ENCODE measurements around the gene XRCC3.
"Not testable (repeated sequence)": the region's sequence is repeated elsewhere in the genome, so short reads cannot be mapped to it uniquely, and the experiment has no call there.

Gene XRCC3

GRCh38 chr14:103693515-103693914, 21.7 kb downstream of the XRCC3 start:
- DNase-seq (ENCODE audit: low read depth) = no peak

- no peak for DNase-seq (ENCODE audit: low read depth)
These were observed 22.4 kb downstream of the XRCC3 start for GRCh38 chr14:103692871-103693270.

GRCh38 chr14:103692159-103692558, 23.1 kb downstream of the XRCC3 start:
- no peak for DNase-seq (ENCODE audit: low read depth)

- not testable (repeated sequence) for DNase-seq (ENCODE audit: low read depth)
These were observed 23.6 kb downstream of the XRCC3 start for GRCh38 chr14:103691655-103692054.

GRCh38 chr14:103690332-103690731, 24.9 kb downstream of the XRCC3 start:
- DNase-seq (ENCODE audit: low read depth) = no peak

- DNase-seq (ENCODE audit: low read depth) = no peak
These were observed 26.0 kb downstream of the XRCC3 start for GRCh38 chr14:103688906-103689902.

GRCh38 chr14:103688441-103688840, 26.8 kb downstream of the XRCC3 start:
- DNase-seq (ENCODE audit: low read depth) = no peak

GRCh38 chr14:103687712-103688111, 27.5 kb downstream of the XRCC3 start:
- no peak for DNase-seq (ENCODE audit: low read depth)

- DNase-seq (ENCODE audit: low read depth) = no peak
These were observed 28.3 kb downstream of the XRCC3 start for GRCh38 chr14:103686831-103687485.

- DNase-seq (ENCODE audit: low read depth) = no peak
These were observed 29.7 kb downstream of the XRCC3 start for GRCh38 chr14:103685276-103686211.

GRCh38 chr14:103684871-103685270, 30.4 kb downstream of the XRCC3 start:
- no peak for DNase-seq (ENCODE audit: low read depth)

- DNase-seq (ENCODE audit: low read depth) = no peak
These were observed 30.8 kb downstream of the XRCC3 start for GRCh38 chr14:103684471-103684870.

GRCh38 chr14:103683139-103683538, 32.1 kb downstream of the XRCC3 start:
- DNase-seq (ENCODE audit: low read depth) = no peak

GRCh38 chr14:103680491-103681231, 34.6 kb downstream of the XRCC3 start:
- no peak for DNase-seq (ENCODE audit: low read depth)

GRCh38 chr14:103679351-103679750, 35.9 kb downstream of the XRCC3 start:
- peak; percentile 34 for DNase-seq (ENCODE audit: low read depth)

- no peak for DNase-seq (ENCODE audit: low read depth)
These were observed 38.2 kb downstream of the XRCC3 start for GRCh38 chr14:103676881-103677675.

- DNase-seq (ENCODE audit: low read depth) = no peak
These were observed 39.3 kb downstream of the XRCC3 start for GRCh38 chr14:103675957-103676356.

- no peak for DNase-seq (ENCODE audit: low read depth)
These were observed 43.3 kb downstream of the XRCC3 start for GRCh38 chr14:103671911-103672310.

GRCh38 chr14:103669370-103669769, 45.9 kb downstream of the XRCC3 start:
- DNase-seq (ENCODE audit: low read depth) = no peak

GRCh38 chr14:103668117-103668516, 47.1 kb downstream of the XRCC3 start:
- DNase-seq (ENCODE audit: low read depth) = no peak

Measured in activated T-cell treated with anti-CD3 and anti-CD28 coated beads for 48 hours (primary cell).